IgD-negative memory B cell (primary cell): ENCODE data around the gene DMRT2. TPM values are rescaled to one million over a fixed set of nuclear protein-coding genes. Genes with fewer than 3 reads are reported as not detected.

Source experiments
- H3K27ac Mint-ChIP-seq, 3 donors: one replicate each; pipeline ENCODE4 v1.8.0; 2020 to 2022; ENCODE audit warnings: mild to moderate bottlenecking in 3 of 3, mixed read lengths in 3 of 3, moderate library complexity in 1 of 3
- H3K27me3 Mint-ChIP-seq: one replicate; pipeline ENCODE4 v1.8.0; 2021; ENCODE audit warnings: mixed read lengths
- H3K36me3 Mint-ChIP-seq: one replicate; pipeline ENCODE4 v1.8.0; 2020; ENCODE audit warnings: mild to moderate bottlenecking, mixed read lengths
- H3K4me1 Mint-ChIP-seq, 3 donors: one replicate each; pipeline ENCODE4 v1.8.0; 2020 to 2022; ENCODE audit warnings: mixed read lengths in 3 of 3, mild to moderate bottlenecking in 1 of 3
- H3K4me3 Mint-ChIP-seq, 4 donors: one replicate each; pipeline ENCODE4 v1.8.0; 2020 to 2022; ENCODE audit warnings: mild to moderate bottlenecking in 4 of 4, mixed read lengths in 4 of 4, moderate library complexity in 3 of 4
- H3K9me3 Mint-ChIP-seq, 3 donors: one replicate each; pipeline ENCODE4 v1.8.0; 2020 to 2021; ENCODE audit warnings: mixed read lengths in 3 of 3, mild to moderate bottlenecking in 1 of 3
- polyA plus RNA-seq: library from polyadenylated mRNA; unstranded; fragments of 300-500 nt; fragmentation: Illumina TruSeq; gene quantifications from one replicate; pipeline ENCODE4 v1.2.3, GENCODE V29; 2021

DMRT2 gene
- polyA plus RNA-seq, 1 donor from 2014 or later, result not detected

- Mint-ChIP-seq H3K27me3 (peaks cover 11% of the 10 kb centered on the region), H3K9me3 (no peaks in the 10 kb centered on the region), H3K36me3 (no peaks in the 10 kb centered on the region), H3K27ac (no peak overlapping the region), H3K4me1 (no peaks in the 10 kb centered on the region), H3K4me3 (no peak overlapping the region)
Observed at GRCh38 chr9:1031951-1032601, 18.1 kb upstream of the DMRT2 start.

GRCh38 chr9:1034271-1034670 lies 15.9 kb upstream of the DMRT2 start:
- H3K4me1 Mint-ChIP-seq, result no peaks in the 10 kb centered on the region
- H3K27ac Mint-ChIP-seq, result no peak overlapping the region
- H3K9me3 Mint-ChIP-seq, result no peaks in the 10 kb centered on the region
- peaks cover 18% of the 10 kb centered on the region for H3K27me3 Mint-ChIP-seq
- no peak overlapping the region for H3K4me3 Mint-ChIP-seq
- no peaks in the 10 kb centered on the region for H3K36me3 Mint-ChIP-seq

GRCh38 chr9:1039589-1039988 lies 10.6 kb upstream of the DMRT2 start:
- Mint-ChIP-seq H3K9me3 (peaks cover 0 to 4% (median 0%) of the 10 kb centered on the region in 3 donors), H3K4me1 (peaks cover 1 to 5% (median 3%) of the 10 kb centered on the region in 3 donors), H3K4me3 (no peak overlapping the region), H3K27ac (no peak overlapping the region), H3K36me3 (no peaks in the 10 kb centered on the region), H3K27me3 (peaks cover 44% of the 10 kb centered on the region)

GRCh38 chr9:1042466-1042865 lies 7.7 kb upstream of the DMRT2 start:
- Mint-ChIP-seq H3K27me3 (peaks cover 69% of the 10 kb centered on the region), H3K36me3 (no peaks in the 10 kb centered on the region), H3K4me1 (peaks cover 6 to 11% (median 9%) of the 10 kb centered on the region in 3 donors), H3K27ac (no peak overlapping the region), H3K4me3 (peak overlapping the region in 1 of 4 donors; percentile 33), H3K9me3 (peaks cover 0 to 7% (median 0%) of the 10 kb centered on the region in 3 donors)

GRCh38 chr9:1044643-1045042 lies 5.5 kb upstream of the DMRT2 start:
- H3K27me3 Mint-ChIP-seq, result peaks cover 79% of the 10 kb centered on the region
- peaks cover 0 to 17% (median 7%) of the 10 kb centered on the region in 3 donors for H3K9me3 Mint-ChIP-seq
- peak overlapping the region in 1 of 4 donors; percentile 65 for H3K4me3 Mint-ChIP-seq
- peaks cover 17 to 23% (median 23%) of the 10 kb centered on the region in 3 donors for H3K4me1 Mint-ChIP-seq
- peak overlapping the region in 1 of 3 donors; percentile 69 for H3K27ac Mint-ChIP-seq
- no peaks in the 10 kb centered on the region for H3K36me3 Mint-ChIP-seq

- peaks cover 0 to 21% (median 8%) of the 10 kb centered on the region in 3 donors for H3K9me3 Mint-ChIP-seq
- peak overlapping the region; percentile 39 to 90 (median 77) for H3K27ac Mint-ChIP-seq
- H3K4me1 Mint-ChIP-seq, result peaks cover 24 to 28% (median 28%) of the 10 kb centered on the region in 3 donors
- peaks cover 82% of the 10 kb centered on the region for H3K27me3 Mint-ChIP-seq
- H3K4me3 Mint-ChIP-seq, result peak overlapping the region; percentile 52 to 93 (median 87)
- H3K36me3 Mint-ChIP-seq, result no peaks in the 10 kb centered on the region
Observed at GRCh38 chr9:1046639-1047572, 3.3 kb upstream of the DMRT2 start.

- Mint-ChIP-seq H3K4me1 (peaks cover 24 to 31% (median 28%) of the 10 kb centered on the region in 3 donors), H3K27me3 (peaks cover 83% of the 10 kb centered on the region), H3K9me3 (peaks cover 0 to 19% (median 8%) of the 10 kb centered on the region in 3 donors), H3K4me3 (peak overlapping the region; percentile 52 to 93 (median 87)), H3K36me3 (no peaks in the 10 kb centered on the region), H3K27ac (peak overlapping the region; percentile 78 to 91 (median 90))
Observed at GRCh38 chr9:1047591-1048230, 2.4 kb upstream of the DMRT2 start.

GRCh38 chr9:1048231-1048619 lies 1.9 kb upstream of the DMRT2 start:
- peaks cover 0 to 19% (median 8%) of the 10 kb centered on the region in 3 donors for H3K9me3 Mint-ChIP-seq
- peaks cover 24 to 31% (median 28%) of the 10 kb centered on the region in 3 donors for H3K4me1 Mint-ChIP-seq
- peak overlapping the region; percentile 78 to 91 (median 90) for H3K27ac Mint-ChIP-seq
- peaks cover 83% of the 10 kb centered on the region for H3K27me3 Mint-ChIP-seq
- peak overlapping the region; percentile 52 to 93 (median 87) for H3K4me3 Mint-ChIP-seq
- no peaks in the 10 kb centered on the region for H3K36me3 Mint-ChIP-seq

- no peaks in the 10 kb centered on the region for H3K36me3 Mint-ChIP-seq
- H3K4me1 Mint-ChIP-seq, result peaks cover 24 to 31% (median 26%) of the 10 kb centered on the region in 3 donors
- peak overlapping the region; percentile 54 to 90 (median 78) for H3K27ac Mint-ChIP-seq
- H3K4me3 Mint-ChIP-seq, result peak overlapping the region; percentile 35 to 93 (median 72)
- H3K9me3 Mint-ChIP-seq, result peaks cover 0 to 19% (median 8%) of the 10 kb centered on the region in 3 donors
- H3K27me3 Mint-ChIP-seq, result peaks cover 83% of the 10 kb centered on the region
Observed at GRCh38 chr9:1048811-1049210, 1.3 kb upstream of the DMRT2 start.

GRCh38 chr9:1049641-1050040 lies 516 bp upstream of the DMRT2 start:
- peaks cover 22 to 31% (median 23%) of the 10 kb centered on the region in 3 donors for H3K4me1 Mint-ChIP-seq
- H3K36me3 Mint-ChIP-seq, result no peaks in the 10 kb centered on the region
- peak overlapping the region; percentile 65 to 90 (median 68) for H3K27ac Mint-ChIP-seq
- H3K9me3 Mint-ChIP-seq, result peaks cover 2 to 21% (median 8%) of the 10 kb centered on the region in 3 donors
- H3K4me3 Mint-ChIP-seq, result peak overlapping the region; percentile 24 to 81 (median 45)
- H3K27me3 Mint-ChIP-seq, result peaks cover 79% of the 10 kb centered on the region

GRCh38 chr9:1051210-1051583 lies 1.0 kb downstream of the DMRT2 start:
- Mint-ChIP-seq H3K4me1 (peaks cover 22 to 31% (median 23%) of the 10 kb centered on the region in 3 donors), H3K36me3 (no peaks in the 10 kb centered on the region), H3K9me3 (peaks cover 2 to 19% (median 8%) of the 10 kb centered on the region in 3 donors), H3K27me3 (peaks cover 73% of the 10 kb centered on the region), H3K4me3 (peak overlapping the region; percentile 41 to 84 (median 62)), H3K27ac (peak overlapping the region in 2 of 3 donors; percentile 84 to 90)

- Mint-ChIP-seq H3K36me3 (no peaks in the 10 kb centered on the region), H3K4me3 (peak overlapping the region in 2 of 4 donors; percentile 18 to 74), H3K4me1 (peaks cover 22 to 31% (median 23%) of the 10 kb centered on the region in 3 donors), H3K9me3 (peaks cover 2 to 19% (median 8%) of the 10 kb centered on the region in 3 donors), H3K27me3 (peaks cover 73% of the 10 kb centered on the region), H3K27ac (peak overlapping the region in 1 of 3 donors; percentile 90)
Observed at GRCh38 chr9:1051584-1052275, 1.6 kb downstream of the DMRT2 start.

GRCh38 chr9:1052365-1053281 lies 2.5 kb downstream of the DMRT2 start:
- Mint-ChIP-seq H3K4me3 (peak overlapping the region; percentile 12 to 74 (median 30)), H3K27ac (peak overlapping the region in 1 of 3 donors; percentile 16), H3K36me3 (no peaks in the 10 kb centered on the region), H3K4me1 (peaks cover 16 to 25% (median 16%) of the 10 kb centered on the region in 3 donors), H3K9me3 (peaks cover 2 to 19% (median 8%) of the 10 kb centered on the region in 3 donors), H3K27me3 (peaks cover 65% of the 10 kb centered on the region)
